Activated T-helper 1 cell treated with Interleukin-2 at 50 U/mL for 16 hours (primary cell): ENCODE measurements around the gene MGST3.
"Not testable (repeated sequence)": the region's sequence is repeated elsewhere in the genome, so short reads cannot be mapped to it uniquely, and the experiment has no call there.

Experiments
- DNase-seq: peaks from one replicate; pipeline ENCODE4 v3.0.0-alpha.2; 2020; ENCODE audit warnings: low read depth

MGST3 gene

DNA sequence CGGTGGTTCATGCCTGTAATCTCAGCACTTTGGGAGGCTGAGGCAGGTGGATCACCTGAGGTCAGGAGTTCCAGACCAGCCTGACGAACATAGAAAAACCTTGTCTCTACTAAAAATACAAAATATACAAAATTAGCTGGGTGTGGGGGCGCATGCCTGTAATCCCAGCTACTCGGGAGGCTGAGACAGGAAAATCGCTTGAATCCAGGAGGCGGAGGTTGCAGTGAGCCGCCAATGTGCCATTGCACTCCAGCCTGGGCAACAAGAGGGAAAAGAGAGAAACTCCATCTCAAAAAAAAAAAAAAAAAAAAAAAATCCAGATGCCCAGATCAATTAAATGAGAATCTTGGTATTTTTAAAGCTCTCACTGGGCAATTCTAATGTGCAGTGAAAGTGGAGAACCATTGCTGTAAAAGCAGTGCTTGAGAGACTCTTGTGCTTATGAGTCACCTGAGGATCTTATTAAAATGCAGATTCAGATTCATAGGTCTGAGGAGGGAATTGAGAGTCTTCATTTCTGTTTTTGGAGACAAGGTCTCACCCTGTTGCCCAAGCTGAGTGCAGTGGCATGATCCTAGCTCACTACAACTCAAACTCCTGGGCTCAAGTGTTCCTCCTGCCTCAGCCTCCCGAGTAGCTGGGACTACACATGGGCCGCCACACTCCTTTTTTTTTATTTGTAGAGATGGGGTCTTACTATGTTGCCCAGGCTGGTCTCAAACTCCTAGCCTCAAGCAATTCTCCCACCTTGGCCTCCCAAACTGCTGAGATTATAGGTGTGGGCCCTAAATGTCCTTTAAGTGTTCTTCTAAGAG is 27.9 kb downstream of the MGST3 start:
- not testable (repeated sequence) for DNase-seq

DNA sequence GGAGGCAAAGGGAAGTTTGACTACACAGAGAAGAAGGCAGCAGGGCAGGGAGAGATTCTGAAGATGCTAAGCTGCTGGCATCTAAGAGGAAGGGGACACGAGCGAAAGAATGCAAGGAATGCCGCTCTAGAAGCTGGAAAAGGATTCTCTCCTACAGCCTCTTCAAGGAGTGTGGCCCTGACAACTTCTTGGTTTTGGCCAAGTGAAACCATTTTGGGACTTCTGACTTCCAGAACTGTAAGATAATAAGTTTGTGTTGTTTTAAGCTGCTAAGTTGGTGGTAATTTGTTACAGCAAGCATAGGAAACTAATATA is 28.5 kb downstream of the MGST3 start:
- DNase-seq: no peak

DNA sequence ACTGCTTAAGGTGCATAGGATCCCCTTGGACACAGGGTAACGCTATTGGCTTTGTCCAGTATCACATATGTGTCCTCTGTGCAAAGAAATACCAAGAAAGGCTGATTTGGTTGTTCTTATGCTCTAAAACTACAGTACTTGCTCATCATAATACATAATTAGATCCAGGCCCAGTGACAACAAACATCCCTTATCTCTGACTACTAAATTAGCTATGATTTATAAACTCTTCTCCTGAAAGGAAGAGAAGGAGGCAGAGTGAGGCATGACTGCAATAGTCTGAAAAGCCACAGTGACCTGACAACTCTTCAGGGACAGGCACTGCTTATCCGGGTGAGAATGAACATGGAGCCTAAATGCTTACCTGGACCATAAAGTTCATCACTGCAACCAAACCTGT is 30.7 kb downstream of the MGST3 start:
- DNase-seq: no peak

DNA sequence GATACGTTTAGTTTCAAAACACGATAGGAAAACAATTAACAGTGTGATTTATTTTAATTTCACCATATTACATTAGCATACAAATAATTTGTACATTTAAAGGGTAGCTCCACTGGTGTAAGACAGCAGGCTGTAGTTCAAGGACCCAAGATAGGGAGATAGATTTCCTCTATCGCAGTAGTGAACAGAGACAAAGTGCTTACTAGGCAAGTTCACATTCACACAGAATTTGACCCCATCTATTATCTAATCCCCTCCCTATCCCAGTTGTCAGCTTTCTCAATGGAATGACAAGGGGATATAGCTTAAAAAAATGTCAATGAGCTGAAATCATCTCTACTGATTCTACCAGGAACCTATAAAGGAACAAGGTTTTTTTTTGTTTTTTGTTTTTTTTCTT is 31.2 kb downstream of the MGST3 start:
- no peak for DNase-seq

DNA sequence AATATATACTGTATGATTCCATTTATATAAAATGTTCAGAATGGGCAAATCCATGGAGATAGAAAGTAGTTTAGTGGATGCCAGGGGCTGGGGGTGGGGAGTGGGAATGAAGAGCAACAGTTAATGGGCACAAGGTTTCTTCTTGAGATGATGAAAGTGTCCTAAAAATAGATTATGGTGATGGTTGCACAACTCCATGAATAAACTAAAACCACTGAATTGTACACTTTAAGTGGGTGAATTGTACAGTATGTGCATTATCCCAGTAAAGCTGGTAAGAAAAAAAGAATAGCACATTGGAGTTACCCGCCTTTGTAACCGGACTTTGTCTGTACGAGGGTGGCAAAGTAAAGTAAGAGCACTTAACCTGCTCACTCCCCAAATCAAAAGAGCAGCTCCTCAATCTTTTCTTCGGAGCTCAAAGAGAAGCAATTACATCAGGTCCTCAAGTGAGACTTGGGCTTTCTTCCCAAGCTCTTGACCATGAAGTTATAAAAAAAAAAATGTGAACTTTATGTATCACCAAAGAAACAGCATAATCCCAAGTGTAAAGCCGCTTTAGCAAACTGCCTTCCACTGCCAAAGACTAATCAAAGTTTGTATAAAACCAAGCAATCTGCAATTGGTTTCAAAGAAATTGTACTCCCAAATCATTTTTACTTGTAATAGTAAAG is 35.3 kb downstream of the MGST3 start:
- no peak for DNase-seq

DNA sequence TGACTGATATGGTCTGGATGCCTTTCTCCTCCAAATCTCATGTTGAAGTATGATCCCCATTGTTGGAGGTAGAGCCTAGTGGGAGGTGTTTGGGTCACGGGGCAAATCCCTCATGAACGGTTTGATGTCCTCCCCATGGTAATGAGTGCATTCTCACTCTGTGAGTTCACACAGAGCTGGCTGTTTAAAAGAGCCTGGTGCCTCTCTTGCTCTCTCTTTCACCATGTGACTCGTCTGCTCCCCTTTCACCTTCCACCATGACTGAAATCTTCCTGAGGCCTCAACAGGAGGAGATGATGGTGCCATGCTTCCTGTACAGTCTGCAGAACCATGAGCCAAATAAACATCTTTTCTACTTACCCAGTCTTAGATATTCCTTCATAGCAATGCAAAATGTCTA is 37.1 kb downstream of the MGST3 start:
- no peak for DNase-seq

DNA sequence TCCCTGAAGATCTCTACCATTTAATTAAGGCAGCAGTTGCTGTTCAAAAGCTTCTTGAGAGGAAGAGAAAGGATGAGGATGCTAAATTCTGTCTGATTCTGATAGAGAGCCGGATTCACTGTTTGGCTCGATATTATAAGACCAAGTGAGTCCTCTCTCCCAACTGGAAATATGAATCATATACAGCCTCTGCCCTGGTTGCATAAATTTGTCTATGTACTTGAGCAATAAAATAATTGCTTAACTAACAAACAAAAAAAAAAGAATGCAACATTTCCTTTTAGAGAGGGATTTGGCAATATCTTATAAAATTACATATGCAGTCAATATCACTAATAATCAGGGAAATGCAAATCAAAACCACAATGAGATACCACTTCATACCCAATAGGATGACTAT is 40.5 kb downstream of the MGST3 start:
- DNase-seq: no peak

DNA sequence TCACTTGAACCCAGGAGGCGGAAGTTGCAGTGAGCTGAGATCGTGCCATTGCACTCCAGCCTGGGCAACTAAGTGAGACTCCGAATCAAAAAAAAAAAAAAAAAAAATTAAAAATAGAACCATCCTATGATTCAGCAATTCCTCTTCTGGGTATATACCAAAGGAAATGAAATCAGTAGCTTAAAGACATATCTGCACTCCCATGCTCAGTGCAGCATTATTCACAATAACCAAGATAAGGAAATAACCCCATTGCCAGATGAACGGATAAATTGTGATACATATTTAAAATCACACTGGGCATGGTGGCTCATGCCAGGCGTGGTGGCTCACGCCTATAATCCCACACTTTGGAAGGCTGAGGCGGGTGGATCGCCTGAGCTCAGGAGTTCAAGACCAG is 43.6 kb downstream of the MGST3 start:
- DNase-seq: no peak

DNA sequence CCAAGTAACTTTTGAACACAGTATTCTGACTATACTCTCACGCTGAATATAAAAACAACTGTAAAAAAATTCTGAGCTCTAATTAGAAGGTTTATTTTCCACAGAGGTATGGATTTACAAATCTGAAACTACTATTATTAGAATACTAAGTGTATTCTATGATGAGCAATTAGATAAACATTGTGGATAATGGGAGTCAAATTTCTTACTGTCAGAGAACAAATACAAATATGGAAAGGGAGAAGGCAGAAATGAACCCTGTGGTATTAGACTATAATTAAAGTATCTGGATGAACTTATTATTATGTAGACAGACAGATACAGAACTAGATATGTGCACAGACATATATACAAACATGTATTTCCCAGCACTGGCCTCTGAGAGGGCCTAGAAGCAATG is 44.8 kb downstream of the MGST3 start:
- no peak for DNase-seq

DNA sequence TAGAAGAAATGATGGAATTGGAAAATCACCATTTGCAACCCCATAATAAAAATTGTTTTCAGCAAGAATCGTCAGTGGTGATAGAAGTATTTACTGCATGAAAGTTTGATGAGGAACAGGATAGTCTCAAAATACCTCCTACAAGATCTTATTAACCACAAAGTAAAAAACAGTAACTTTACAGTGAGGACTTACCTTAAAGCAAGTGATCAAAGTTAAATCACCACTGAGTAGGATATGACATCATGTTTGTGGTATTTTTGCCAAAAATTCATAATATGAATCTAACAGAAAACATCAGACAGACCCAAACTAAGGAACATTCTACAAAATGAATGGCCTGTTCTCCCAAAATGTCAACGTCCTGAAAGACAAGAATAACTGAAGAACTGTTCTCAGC is 47.5 kb downstream of the MGST3 start:
- no peak for DNase-seq

DNA sequence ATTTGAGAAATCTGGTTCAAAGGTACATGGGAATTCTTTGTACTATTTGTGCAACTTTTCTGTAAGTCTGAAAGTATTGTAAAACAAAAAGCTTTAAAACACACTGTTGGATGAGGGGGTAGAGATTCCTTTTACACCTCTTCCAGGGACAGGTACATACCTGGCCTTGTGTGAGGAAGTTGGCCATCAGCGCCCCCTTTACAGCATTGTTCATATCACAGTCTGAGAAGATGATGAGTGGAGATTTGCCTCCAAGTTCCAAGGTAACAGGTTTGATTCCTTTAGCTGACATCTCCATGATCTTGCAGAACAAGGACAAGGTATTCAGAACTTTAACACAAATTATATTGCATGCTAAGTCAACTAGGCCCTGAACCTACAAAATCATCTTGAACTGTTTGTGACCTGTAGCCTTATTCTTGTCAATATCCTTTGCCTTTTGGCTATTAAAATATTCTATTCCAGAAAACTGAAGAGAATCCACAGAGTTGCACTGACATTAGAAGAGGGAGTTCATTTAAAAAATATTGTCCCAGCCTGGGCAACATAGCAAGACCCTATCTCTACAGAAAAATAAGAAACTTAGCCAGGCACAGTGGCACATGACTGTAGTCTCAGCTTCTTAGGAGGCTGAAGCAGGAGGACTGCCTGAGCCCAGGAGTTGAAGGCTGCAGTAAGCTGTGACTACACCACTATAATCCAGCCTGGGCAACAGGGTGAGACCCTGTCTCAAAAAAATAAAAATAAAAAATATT is 48.4 kb downstream of the MGST3 start:
- no peak for DNase-seq

DNA sequence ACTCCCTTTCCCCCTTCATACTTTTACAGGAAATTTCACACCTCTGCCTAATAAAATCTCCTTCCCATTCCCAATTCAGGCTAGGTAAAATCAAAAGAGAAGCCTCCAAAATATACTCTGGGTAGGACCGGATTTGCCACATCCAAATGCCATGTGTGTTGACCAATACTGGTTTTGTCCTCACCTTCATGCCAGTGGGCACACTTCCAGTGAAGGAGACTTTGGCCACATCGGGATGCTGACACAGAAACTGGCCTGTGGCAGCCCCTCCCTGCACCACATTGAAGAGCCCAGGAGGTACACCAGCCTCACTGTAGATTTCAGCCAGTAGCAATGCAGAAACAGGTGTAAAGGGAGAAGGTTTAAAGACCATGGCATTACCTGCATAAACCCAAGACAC is 49.3 kb downstream of the MGST3 start:
- DNase-seq: no peak

DNA sequence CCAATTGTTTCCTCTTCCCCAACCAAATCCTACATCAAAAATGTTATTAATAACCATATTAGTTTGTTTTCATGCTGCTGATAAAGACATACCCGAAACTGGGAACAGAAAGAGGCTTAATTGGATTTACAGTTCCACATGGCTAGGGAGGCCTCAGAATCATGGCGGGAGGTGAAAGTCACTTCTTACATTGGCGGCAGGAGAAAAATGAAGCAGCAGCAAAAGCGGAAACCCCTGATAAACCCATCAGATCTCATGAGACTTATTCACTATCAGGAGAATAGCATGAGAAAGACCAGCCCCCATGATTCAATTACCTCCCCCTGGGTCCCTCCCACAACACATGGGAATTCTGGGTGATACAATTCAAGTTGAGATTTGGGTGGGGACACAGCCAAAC is 49.7 kb downstream of the MGST3 start:
- not testable (repeated sequence) for DNase-seq

DNA sequence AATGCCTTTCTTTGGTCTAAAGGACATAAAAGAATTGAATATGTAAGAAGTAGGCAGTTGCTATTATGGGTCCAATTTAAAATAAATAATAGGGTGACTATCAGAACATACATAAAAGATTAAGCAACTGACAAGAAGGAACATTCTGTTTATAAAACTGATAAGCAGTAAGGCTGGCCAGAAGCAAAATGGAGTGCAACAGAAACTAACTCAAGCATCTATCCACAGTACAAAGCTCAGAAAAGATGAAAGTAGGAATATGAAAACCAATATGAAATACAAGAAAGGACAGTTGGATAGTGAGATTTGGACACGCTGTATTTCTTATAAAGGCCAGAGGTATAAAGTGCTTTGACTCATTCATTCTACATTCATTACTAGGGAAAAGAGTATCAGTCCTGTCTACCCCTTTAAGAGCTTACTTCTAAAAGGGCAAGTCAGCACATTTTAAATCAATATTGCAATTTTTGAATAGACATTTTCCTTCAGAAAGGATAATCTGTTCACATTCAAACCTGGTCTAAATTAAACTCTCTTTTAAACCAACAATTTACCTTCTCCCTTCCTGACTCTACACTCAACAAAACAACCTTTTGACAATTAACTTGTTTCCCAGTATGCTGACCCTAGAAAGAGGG is 52.9 kb downstream of the MGST3 start:
- no peak for DNase-seq

DNA sequence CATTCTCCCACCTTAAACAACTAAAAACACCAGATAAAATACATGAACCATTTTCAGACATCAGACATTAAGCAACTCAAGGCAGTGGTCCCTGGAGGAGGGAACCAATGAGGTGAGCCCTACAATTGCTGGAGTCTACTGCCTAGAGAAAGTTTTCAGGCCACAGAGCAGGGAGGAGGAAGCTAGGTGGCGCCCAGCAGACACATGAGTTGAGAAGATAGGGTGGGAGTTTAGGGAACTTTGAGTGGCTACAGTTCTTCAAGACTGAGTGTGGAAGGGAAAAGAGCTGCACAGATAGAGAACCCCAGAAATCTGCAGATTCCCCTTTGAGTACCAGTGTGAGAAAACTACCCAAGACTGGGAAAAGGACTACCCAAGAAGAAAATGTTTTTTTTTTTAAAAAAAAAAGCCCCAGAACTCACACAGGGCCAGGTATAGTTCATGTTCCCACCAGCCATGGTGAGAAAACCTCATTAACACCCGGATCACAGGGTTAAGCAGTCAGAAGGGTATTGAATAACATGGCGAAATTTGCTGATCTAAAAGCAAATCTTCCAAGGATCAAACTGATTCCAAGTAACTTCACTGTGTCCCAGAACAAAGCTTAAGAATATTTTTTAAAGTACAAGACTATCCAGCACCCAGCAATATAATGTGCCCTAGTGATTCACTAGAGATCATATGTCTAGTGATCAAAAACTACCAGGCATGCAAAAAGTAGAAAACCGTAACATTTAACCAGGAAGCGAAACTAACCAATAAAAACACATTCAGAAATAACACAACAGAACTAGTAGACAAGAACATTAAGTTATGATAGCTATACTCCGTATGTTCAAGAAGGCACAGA is 55.3 kb downstream of the MGST3 start:
- DNase-seq: no peak

DNA sequence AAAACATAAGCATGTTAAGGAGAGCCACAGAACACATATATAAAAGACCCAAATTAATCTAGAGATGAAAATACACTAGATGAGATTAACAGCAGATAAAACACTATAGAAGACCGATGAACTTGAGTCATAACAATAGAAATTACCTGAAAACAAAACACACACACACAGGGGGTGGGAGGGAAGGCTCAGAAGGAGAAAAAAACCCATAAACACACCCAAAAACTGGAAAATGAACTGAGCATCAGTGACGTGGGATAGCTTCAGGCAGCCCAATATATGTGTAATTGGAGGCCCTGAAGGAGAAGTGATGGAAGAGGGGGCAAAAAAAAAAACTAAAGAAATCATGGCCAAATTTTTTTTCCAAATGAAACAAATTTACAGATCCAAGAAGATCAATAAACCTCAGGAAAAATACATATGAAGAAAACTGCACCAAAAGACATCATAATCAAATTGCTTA is 56.0 kb downstream of the MGST3 start:
- no peak for DNase-seq

DNA sequence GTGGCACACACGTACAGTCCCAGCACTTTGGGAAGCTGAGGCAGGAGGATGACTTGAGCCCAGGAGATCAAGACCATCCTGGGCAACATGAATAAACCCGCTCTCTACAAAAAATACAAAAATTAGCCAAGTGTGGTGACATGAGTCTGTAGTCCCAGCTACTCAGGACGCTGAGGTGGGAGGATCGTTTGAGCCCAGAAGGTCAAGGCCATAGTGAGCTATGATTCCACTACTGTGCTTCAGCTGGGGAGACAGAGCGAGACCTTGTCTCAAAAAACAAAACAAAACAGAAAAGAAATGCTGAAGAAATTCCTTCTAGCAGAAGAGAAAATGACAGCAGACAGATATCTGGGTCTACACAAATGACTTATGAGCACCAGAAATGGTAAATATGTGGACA is 57.0 kb downstream of the MGST3 start:
- no peak for DNase-seq

DNA sequence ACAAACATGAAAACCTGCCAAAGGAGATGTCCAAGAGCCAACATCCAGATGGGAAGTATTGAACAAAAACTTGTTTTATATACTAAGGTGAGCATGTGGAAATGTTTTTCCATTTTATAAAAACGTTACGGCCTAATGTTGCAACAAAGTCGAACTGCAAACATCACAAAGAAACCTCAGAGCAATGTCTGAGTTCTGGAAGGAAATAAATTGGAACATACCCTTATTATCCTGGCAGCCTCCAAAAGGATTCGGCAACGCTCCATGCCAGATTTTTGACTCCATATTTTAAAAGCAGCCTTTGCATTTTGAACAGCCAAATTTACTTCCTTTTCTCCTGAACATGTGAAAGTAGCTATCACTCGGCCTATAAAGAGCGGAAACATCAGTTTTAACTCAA is 64.0 kb downstream of the MGST3 start:
- no peak for DNase-seq

DNA sequence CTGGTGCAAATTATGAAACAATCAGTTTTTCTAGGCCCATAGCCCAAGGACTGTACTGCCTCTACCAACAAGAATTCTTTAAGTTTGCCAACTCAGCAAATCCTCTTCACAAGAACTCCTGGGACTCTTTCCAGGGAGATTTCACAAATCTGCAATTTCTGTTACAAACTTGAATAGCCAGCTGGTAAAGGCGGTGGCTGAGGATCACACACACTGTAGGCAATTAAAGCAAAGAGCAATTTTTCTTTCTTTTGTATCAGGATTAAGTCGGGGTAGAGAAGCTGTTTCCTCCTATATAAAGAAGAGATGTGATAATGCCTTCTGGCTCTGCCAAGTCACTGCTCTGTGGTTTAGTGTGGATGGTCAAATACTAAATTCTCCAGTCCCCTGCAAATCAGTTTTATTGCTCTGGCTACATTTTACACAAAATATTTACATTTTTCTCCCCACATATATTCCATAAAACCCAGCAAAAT is 65.6 kb downstream of the MGST3 start:
- no peak for DNase-seq

DNA sequence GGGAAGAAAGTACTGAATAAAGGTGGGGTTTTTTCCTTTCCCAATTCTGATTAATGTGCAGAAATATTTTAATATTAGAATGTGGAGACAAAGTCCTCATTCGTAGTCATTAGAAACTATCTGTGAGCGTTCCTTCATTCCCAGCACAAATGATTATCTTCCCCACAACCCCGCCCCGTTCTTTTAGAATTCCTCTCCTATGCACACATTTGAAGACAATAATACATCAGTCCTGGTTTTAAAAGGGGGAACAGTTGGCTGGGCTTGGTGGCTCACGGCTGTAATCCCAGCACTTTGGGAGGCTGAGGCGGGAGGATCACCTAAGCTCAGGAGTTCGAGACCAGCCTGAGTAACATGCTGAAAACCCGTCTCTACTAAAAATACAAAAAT is 66.5 kb downstream of the MGST3 start:
- no peak for DNase-seq

DNA sequence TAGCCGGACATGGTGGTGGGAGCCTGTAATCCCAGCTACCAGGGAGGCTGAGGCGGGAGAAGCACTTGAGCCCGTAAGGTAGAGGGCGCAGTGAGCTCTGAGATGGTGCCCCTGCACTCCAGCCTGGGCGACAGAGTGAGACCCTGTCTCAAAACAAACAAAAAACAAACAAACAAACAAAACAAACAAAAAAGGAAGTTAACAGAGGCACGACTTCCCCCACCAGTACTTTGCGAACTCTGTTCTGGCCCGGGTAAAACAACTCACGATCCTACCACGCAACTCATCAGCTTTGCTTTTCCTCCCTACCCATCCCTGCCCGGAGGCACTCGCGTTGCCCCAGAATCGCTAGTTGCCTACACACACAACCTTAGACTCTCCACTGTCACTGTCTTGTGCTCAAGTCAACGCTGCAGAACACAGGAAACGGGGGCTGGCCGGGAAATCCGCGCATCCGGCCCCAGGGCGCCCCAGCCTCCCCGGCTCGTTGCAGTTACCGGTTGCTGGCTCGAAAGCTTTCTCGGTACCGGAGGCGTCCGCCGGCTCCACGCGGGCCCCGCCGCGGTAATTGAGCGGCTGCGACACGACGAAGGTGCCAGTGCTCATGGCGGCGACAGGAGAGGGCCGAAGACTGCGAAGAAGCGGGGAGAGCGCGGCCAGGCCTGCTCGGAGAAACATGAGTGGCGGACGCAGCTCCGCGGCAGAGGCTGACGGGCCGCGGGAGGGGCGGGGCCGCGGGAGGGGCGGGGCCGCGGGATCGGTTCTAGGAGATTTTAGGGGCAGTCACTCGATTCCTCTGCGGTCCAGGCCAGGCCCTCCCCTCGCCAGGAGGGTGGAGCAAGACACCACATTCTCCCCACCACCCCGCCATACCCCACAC is 67.1 kb downstream of the MGST3 start, which contains the start of gene ALDH9A1:
TSS of gene ALDH9A1 (minus strand) at position 682 of the 880 bp plus-strand sequence. CDS start at position 678, 4 bp downstream.
- peak; percentile 73 for DNase-seq
